Stimulated activated CD8-positive, alpha-beta memory T cell treated with anti-CD3 and anti-CD28 coated beads, Interleukin-4, amount 100 ng/mL, for 48 hours (primary cell): Measurements from ENCODE around the gene BEGAIN.

Source experiments
- DNase-seq: peaks from one replicate; pipeline ENCODE4 v3.0.0-alpha.2; 2020

The BEGAIN gene

GRCh38 chr14:100615736-100616695 lies 28.8 kb upstream of the BEGAIN start:
- no peak for DNase-seq

GRCh38 chr14:100614803-100615202 lies 27.6 kb upstream of the BEGAIN start:
- DNase-seq, result no peak

DNA sequence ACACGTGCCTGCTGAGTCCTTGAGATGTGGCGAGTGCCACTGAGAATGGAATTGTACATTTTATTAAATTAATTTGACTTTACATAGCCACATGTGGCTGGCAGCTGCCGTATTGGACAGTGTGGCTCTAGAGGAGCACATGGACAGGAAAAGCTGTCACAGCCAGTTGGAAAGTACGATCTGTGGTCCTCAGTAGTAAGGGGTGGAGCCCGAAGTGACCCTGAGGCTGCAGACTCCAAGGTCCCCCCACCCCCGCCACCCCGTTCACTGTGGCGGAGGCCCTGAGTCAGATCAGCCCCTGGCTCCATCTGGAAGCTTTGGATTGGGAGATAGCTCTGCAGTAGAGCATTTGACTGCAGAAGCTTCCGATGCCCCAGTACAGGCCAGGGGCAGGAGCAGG lies 25.8 kb upstream of the BEGAIN start:
- no peak for DNase-seq

GRCh38 chr14:100611811-100612480 lies 24.7 kb upstream of the BEGAIN start:
- no peak for DNase-seq

DNA sequence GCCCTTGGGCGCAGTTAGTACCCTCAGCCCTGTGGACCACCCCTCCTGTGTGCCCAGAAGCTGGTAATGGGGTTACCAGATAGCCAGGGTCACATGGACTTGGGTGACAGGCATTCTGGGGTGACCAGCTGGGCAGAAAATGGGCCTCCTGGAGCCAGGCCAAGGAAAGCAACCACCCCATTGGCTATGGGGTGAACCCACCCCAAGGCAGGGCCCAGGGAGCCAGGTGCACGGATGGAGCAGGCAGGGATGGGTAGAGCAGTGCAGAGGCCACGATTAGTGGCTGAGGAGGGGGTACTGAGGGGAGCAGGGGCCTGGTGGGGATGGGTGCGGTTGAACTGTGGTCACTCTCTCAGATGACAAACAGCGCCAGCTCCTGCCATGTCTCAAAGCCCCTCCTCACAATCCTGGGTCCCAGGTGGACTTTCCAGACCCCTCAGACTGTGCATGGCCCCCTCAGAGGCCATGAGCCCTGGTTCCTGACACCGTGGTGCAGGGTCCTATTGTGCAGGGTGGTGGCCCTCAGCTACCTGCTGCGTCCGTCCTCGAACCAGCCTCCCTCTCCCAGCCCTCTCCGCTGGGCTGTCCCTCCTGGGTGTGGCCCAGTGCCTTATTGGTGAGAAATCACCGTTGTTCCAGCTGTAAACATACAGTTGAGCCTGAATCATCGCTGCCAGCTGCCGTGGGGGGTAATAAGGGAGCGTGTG lies 23.4 kb upstream of the BEGAIN start:
- no peak for DNase-seq

DNA sequence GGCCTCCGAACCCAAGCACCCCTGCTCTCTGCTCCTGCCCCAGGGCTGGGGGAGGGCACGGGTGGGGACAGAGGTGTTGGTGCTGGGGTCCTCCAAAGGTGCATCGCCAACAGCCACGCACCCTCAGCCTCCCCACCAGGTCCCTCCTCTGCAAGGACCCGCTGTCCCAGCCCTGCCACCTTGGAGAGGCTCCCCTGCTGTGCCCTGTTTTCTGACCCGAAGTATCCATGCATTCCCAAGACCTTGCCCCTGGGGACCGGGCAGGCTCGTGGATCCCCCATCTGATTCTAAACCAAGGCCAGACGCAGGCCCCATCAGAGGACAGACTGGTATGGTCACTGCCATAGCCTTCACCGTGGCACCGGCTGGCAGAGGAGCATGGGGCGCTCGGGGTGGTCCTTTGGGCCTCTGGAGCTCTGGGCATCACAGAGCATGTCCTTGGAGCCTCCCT lies 22.7 kb upstream of the BEGAIN start:
- no peak for DNase-seq

DNA sequence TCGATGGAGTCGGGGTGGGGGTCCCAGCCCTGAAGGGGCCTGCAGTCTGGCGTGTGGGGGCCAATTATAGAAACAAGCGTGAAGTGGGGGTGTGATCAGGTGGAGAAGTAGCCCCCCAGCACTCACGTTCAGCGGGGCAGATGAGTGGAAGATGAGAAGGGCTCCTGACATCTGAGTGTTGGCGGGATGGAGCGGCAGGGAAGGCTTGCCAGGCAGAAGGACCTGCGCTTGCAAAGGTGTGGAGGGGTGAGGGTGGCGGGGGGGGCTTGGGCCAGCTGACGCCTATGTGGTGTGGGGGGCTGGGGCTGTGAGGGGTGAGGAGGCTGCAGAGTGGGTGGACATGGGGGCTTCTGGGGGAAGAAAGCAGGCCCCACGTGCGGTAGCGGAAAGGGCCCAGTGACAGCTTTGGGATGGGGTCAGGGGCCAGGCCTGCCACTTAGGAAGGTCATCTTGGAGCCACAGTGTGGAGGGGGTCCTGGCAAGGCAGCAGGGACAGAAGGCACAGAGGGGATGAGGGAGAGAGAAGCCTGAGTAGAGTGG lies 22.2 kb upstream of the BEGAIN start:
- DNase-seq, result no peak

DNA sequence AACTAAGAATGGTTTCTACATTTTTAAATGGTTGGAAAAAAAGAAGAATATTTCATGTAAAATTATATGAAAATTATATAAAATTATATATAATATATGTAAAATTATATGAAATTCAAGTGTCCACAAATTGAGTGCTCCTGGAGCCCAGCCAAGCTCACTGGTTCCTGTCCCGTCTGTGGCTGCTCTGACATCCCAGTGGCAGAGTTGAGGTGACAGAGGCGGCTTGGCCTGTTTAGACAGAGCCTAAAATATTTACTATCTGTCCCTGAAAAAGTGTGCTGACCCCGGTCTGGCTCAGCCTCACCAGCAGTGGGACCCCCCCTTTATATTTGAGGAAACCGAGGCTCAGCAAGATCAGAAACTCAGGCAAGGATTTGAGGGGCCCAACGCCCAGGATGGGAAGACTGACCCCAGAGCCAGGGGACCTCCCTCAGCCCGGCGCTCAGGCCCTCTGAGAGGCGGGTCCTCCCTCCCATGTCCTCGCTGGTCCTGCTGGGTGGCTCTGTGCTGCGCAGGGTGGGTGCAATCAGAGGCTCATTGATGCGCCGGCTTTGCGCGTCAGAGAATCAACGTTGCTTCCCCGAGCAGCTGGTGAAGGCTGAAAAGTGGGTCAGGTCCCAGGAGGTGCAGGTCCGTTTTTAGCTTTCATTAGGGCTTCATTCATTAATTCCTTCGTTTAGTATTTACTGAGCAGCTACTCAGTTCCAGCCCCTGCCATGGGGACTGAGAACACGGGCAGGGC lies 21.5 kb upstream of the BEGAIN start:
- no peak for DNase-seq

GRCh38 chr14:100608064-100608463 lies 20.8 kb upstream of the BEGAIN start:
- no peak for DNase-seq

- no peak for DNase-seq
Measured at GRCh38 chr14:100607611-100607956, 20.4 kb upstream of the BEGAIN start.

DNA sequence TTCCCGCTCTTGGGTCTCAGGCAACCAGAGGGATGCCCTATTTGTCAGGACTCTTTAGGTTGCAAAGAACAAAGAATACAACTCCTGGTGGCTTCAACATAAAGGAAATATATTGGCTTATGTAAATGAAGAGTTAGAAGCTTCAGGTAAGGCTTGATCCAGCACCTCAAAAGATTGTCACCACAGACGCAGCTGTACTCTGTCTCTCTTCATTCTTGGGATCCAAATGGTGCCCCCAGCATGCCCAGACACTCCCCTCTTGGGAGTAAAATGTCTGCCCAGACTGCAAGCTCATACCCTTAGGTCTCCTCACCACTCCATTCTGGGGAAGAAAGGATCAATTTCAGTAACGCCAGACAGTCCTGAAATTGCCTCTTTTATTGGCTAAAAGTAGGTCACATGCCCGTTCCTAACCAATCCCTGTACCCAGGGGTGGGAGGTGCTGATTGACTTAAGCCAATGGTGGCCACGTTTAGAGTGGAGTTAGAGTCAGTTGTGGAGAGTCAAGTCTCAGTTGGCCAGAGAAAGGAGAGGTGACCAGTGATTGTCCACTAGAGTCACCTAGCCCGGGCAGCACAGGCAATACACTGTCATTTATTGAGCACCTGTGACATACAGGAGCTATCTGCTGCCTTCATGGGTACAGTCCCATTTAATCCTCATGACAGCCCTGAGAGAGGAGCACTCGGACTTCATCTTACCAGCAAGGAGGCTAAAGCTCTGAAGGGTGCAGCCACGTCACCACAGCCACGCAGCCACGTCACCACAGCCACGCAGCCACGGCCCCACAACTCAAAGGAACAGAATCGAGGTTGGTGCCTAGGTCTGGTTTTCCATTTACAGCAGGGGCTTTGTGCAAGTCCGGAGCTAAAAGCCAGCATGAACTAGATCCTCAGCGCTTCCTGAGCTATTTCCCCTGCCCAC lies 19.7 kb upstream of the BEGAIN start:
- DNase-seq, result no peak

- DNase-seq, result no peak
Measured at GRCh38 chr14:100605706-100606686, 18.8 kb upstream of the BEGAIN start.

- DNase-seq, result no peak
Measured at GRCh38 chr14:100605230-100605629, 18.0 kb upstream of the BEGAIN start.

- DNase-seq, result no peak
Measured at GRCh38 chr14:100604709-100605108, 17.5 kb upstream of the BEGAIN start.

- DNase-seq, result no peak
Measured at GRCh38 chr14:100604121-100604501, 16.9 kb upstream of the BEGAIN start.

- DNase-seq, result no peak
Measured at GRCh38 chr14:100603341-100604120, 16.3 kb upstream of the BEGAIN start.

DNA sequence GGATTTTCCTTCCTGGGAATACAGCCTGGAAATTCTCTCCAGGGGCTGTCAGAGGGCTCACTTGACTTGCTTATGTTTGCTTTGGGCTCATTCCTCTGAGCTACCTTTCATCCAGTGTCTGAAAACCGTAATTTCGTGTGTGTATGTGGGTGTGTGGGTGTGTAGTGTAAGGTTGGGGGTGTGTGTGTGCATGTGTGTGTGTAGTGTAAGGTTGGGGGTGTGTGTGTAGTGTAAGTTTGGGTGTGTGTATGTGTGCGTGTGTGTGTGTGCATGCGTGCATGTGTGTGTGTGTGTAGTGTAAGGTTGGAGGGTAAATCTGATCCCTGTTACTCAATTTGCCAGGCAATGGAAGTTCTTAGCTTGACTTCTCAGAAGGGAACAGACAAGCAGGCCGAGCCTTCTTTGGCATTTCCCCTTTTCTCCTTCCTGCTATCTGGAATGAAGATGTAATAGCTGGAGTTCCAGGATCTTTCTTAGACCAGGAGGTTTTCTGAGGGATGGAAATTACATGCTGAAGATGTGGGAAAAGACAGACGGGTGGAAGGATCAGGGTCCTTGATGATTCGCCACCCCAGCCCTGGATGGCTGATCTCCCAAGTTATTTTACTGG lies 15.5 kb upstream of the BEGAIN start:
- no peak for DNase-seq

- no peak for DNase-seq
Measured at GRCh38 chr14:100601914-100602313, 14.7 kb upstream of the BEGAIN start.

DNA sequence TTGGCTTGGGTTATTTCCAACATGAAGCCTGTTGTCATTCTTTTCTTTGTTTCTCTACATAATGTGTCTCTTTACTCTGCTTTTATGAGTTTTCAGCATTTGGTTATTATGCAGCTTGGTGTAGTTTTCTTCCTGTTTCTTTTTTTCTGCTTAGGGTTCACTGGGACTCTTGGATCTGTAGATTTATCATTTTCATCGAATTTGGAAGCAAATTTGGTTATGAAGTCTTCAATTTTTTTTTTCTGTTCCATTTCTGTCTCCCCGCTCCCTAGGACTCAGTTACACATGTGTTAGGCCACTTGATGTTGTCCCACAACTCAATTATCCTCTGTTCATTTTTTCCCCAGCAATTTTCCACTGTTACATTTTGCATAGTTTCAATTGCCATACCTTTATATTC lies 13.8 kb upstream of the BEGAIN start:
- no peak for DNase-seq
